WTC11 (cell line): ENCODE measurements around the gene WDR27. TPM values are rescaled to one million over a fixed set of nuclear protein-coding genes. Genes with fewer than 3 reads are reported as not detected.

ENCODE experiments used
- ATAC-seq: fragments of 200-7000 bp; cut with Tn5 transposase; 2 replicates; pipeline ENCODE4 v1.10.0; 2021; ENCODE audit warnings: mild to moderate bottlenecking, moderate library complexity
- CTCF ChIA-PET: fragments of 300-600 bp; sonication (Branson Sonifier 250); formaldehyde crosslinking; loops from one replicate; lab custom pipeline; 2021; ENCODE audit warnings: antibody characterized with exemption; lab: Charles Lee
- POLR2A ChIA-PET: fragments of 350-600 bp; sonication (Branson Sonifier 250); formaldehyde crosslinking; loops from one replicate; lab custom pipeline; 2021; ENCODE audit warnings: antibody characterized with exemption; lab: Charles Lee
- DNase-seq: peaks from one replicate; pipeline ENCODE4 v3.0.0; 2021; ENCODE audit warnings: low spot score
- H3K27ac Mint-ChIP-seq: 2 replicates; pipeline ENCODE4 v1.8.0; 2021; ENCODE audit warnings: mixed read lengths
- H3K27me3 Mint-ChIP-seq: 2 replicates; pipeline ENCODE4 v1.8.0; 2021; ENCODE audit warnings: low read depth, mild to moderate bottlenecking, moderate library complexity, mixed read lengths
- H3K36me3 Mint-ChIP-seq: 2 replicates; pipeline ENCODE4 v1.8.0; 2021; ENCODE audit warnings: mixed read lengths
- H3K4me1 Mint-ChIP-seq: 2 replicates; pipeline ENCODE4 v1.8.0; 2022; ENCODE audit warnings: mixed read lengths
- H3K4me3 Mint-ChIP-seq: 2 replicates; pipeline ENCODE4 v1.8.0; 2021; ENCODE audit warnings: mild to moderate bottlenecking, moderate library complexity, mixed read lengths
- H3K9me3 Mint-ChIP-seq: 2 replicates; pipeline ENCODE4 v1.8.0; 2021; ENCODE audit warnings: mixed read lengths
- ATF1 ChIP-seq: sonication (generic); formaldehyde crosslinking; IDR thresholded peaks from 2 replicates; pipeline ENCODE4 v1.8.1; 2023; ENCODE audit warnings: mild to moderate bottlenecking, moderate library complexity, missing genetic modification reagents
- EMX1 ChIP-seq: fragments of 250-450 bp; sonication (Bioruptor Pico); IDR thresholded peaks from 2 replicates; pipeline ENCODE4 v1.8.0; 2021; ENCODE audit warnings: mild to moderate bottlenecking
- FOXJ3 ChIP-seq: sonication (generic); formaldehyde crosslinking; IDR thresholded peaks from 2 replicates; pipeline ENCODE4 v1.9.0; 2021; ENCODE audit warnings: missing genetic modification reagents, mild to moderate bottlenecking, borderline replicate concordance
- FOXK1 ChIP-seq: sonication (generic); formaldehyde crosslinking; IDR thresholded peaks from 2 replicates; pipeline ENCODE4 v1.8.0; 2022; ENCODE audit warnings: mild to moderate bottlenecking, moderate library complexity, missing genetic modification reagents
- JUN ChIP-seq: sonication (generic); formaldehyde crosslinking; IDR thresholded peaks from 2 replicates; pipeline ENCODE4 v1.8.0; 2023; ENCODE audit warnings: mild to moderate bottlenecking, missing genetic modification reagents
- MXD4 ChIP-seq: fragments of 250-450 bp; sonication (Bioruptor Pico); IDR thresholded peaks from 2 replicates; pipeline ENCODE4 v1.8.0; 2021; ENCODE audit warnings: mild to moderate bottlenecking, moderate library complexity, borderline replicate concordance
- NFE2L1 ChIP-seq: sonication (generic); formaldehyde crosslinking; IDR thresholded peaks from 2 replicates; pipeline ENCODE4 v1.8.1; 2023; ENCODE audit warnings: missing genetic modification reagents
- NFYB ChIP-seq: sonication (generic); formaldehyde crosslinking; conservative IDR thresholded peaks from 2 replicates; pipeline ENCODE4 v1.8.0; 2022; ENCODE audit warnings: low read depth, missing genetic modification reagents
- NR2C2 ChIP-seq: sonication (generic); formaldehyde crosslinking; IDR thresholded peaks from 2 replicates; pipeline ENCODE4 v1.8.0; 2022; ENCODE audit warnings: mild to moderate bottlenecking, missing genetic modification reagents
- NR3C1 ChIP-seq: sonication (generic); formaldehyde crosslinking; conservative IDR thresholded peaks from 2 replicates; pipeline ENCODE4 v1.8.1; 2023; ENCODE audit warnings: low read depth, mild to moderate bottlenecking, missing genetic modification reagents
- RELA ChIP-seq: sonication (generic); formaldehyde crosslinking; IDR thresholded peaks from 2 replicates; pipeline ENCODE4 v1.8.1; 2022; ENCODE audit warnings: missing genetic modification reagents, mild to moderate bottlenecking, borderline replicate concordance
- SP1 ChIP-seq: sonication (generic); formaldehyde crosslinking; conservative IDR thresholded peaks from 2 replicates; pipeline ENCODE4 v1.8.1; 2022; ENCODE audit warnings: missing genetic modification reagents
- TCF7 ChIP-seq: sonication (generic); formaldehyde crosslinking; IDR thresholded peaks from 2 replicates; pipeline ENCODE4 v1.8.0; 2022; ENCODE audit warnings: mild to moderate bottlenecking, low read depth, missing genetic modification reagents, moderate library complexity
- TEAD4 ChIP-seq: sonication (generic); formaldehyde crosslinking; IDR thresholded peaks from 2 replicates; pipeline ENCODE4 v1.8.0; 2022; ENCODE audit warnings: mild to moderate bottlenecking, missing genetic modification reagents
- ZBTB21 ChIP-seq: sonication (generic); formaldehyde crosslinking; IDR thresholded peaks from 2 replicates; pipeline ENCODE4 v1.8.1; 2023; ENCODE audit warnings: mild to moderate bottlenecking, missing genetic modification reagents, borderline replicate concordance
- ZNF121 ChIP-seq: sonication (generic); formaldehyde crosslinking; IDR thresholded peaks from 2 replicates; pipeline ENCODE4 v1.8.0; 2023; ENCODE audit warnings: missing genetic modification reagents
- ZNF138 ChIP-seq: sonication (generic); formaldehyde crosslinking; conservative IDR thresholded peaks from 2 replicates; pipeline ENCODE4 v1.8.1; 2022; ENCODE audit warnings: mild to moderate bottlenecking, moderate library complexity, missing genetic modification reagents
- ZNF219 ChIP-seq: sonication (generic); formaldehyde crosslinking; IDR thresholded peaks from 2 replicates; pipeline ENCODE4 v1.8.0; 2023; ENCODE audit warnings: missing genetic modification reagents, mild to moderate bottlenecking, borderline replicate concordance
- total RNA-seq: library from RNA; stranded (reverse); gene quantifications from 3 replicates; pipeline ENCODE4 v1.2.3, GENCODE V29; 2021
- TF ChIP-seq, protein P1 (sequence below): fragments of 250-450 bp; sonication (Bioruptor Pico); IDR thresholded peaks from 2 replicates; pipeline ENCODE4 v1.9.0; 2021; ENCODE audit warnings: mild to moderate bottlenecking
- TF ChIP-seq, protein P2 (sequence below): fragments of 250-450 bp; sonication (Bioruptor Pico); IDR thresholded peaks from 2 replicates; pipeline ENCODE4 v1.9.0; 2021; ENCODE audit warnings: mild to moderate bottlenecking, borderline replicate concordance
- TF ChIP-seq, protein P3 (sequence below): sonication (generic); formaldehyde crosslinking; IDR thresholded peaks from 2 replicates; pipeline ENCODE4 v1.8.0; 2022; ENCODE audit warnings: mild to moderate bottlenecking, missing genetic modification reagents
- TF ChIP-seq, protein P4 (sequence below): sonication (generic); formaldehyde crosslinking; IDR thresholded peaks from 2 replicates; pipeline ENCODE4 v1.8.1; 2023; ENCODE audit warnings: mild to moderate bottlenecking, missing genetic modification reagents

Gene WDR27
- total RNA-seq, 1 experiment from 2014 or later = 126 TPM

DNA sequence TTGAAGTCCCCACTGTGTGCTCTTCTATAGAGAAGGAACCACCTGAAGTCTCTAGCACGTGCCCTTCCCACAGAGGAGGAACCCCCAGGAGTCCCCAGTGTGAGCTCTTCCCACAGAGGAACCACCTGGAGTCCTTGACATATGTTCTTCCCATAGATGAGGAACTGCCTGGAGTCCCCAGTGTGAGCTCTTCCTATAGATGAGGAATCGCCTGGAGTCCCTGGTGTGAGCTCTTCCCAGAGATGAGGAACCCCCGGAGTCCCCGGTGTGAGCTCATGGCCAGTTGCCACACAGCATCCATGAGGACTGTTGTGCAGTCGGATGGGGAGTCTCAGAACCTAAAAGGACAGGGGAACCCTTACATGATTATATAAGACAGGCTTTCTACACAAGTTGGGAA lies 290.1 kb downstream of the WDR27 start (continued):
- TF ChIP-seq, protein P1, sequence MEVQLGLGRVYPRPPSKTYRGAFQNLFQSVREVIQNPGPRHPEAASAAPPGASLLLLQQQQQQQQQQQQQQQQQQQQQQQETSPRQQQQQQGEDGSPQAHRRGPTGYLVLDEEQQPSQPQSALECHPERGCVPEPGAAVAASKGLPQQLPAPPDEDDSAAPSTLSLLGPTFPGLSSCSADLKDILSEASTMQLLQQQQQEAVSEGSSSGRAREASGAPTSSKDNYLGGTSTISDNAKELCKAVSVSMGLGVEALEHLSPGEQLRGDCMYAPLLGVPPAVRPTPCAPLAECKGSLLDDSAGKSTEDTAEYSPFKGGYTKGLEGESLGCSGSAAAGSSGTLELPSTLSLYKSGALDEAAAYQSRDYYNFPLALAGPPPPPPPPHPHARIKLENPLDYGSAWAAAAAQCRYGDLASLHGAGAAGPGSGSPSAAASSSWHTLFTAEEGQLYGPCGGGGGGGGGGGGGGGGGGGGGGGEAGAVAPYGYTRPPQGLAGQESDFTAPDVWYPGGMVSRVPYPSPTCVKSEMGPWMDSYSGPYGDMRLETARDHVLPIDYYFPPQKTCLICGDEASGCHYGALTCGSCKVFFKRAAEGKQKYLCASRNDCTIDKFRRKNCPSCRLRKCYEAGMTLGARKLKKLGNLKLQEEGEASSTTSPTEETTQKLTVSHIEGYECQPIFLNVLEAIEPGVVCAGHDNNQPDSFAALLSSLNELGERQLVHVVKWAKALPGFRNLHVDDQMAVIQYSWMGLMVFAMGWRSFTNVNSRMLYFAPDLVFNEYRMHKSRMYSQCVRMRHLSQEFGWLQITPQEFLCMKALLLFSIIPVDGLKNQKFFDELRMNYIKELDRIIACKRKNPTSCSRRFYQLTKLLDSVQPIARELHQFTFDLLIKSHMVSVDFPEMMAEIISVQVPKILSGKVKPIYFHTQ = no peak
- TF ChIP-seq, protein P2, sequence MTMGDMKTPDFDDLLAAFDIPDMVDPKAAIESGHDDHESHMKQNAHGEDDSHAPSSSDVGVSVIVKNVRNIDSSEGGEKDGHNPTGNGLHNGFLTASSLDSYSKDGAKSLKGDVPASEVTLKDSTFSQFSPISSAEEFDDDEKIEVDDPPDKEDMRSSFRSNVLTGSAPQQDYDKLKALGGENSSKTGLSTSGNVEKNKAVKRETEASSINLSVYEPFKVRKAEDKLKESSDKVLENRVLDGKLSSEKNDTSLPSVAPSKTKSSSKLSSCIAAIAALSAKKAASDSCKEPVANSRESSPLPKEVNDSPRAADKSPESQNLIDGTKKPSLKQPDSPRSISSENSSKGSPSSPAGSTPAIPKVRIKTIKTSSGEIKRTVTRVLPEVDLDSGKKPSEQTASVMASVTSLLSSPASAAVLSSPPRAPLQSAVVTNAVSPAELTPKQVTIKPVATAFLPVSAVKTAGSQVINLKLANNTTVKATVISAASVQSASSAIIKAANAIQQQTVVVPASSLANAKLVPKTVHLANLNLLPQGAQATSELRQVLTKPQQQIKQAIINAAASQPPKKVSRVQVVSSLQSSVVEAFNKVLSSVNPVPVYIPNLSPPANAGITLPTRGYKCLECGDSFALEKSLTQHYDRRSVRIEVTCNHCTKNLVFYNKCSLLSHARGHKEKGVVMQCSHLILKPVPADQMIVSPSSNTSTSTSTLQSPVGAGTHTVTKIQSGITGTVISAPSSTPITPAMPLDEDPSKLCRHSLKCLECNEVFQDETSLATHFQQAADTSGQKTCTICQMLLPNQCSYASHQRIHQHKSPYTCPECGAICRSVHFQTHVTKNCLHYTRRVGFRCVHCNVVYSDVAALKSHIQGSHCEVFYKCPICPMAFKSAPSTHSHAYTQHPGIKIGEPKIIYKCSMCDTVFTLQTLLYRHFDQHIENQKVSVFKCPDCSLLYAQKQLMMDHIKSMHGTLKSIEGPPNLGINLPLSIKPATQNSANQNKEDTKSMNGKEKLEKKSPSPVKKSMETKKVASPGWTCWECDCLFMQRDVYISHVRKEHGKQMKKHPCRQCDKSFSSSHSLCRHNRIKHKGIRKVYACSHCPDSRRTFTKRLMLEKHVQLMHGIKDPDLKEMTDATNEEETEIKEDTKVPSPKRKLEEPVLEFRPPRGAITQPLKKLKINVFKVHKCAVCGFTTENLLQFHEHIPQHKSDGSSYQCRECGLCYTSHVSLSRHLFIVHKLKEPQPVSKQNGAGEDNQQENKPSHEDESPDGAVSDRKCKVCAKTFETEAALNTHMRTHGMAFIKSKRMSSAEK (CRISPR knock-in tag) = no peak
- no peak for TF ChIP-seq SP1 (CRISPR knock-in tag)
- no peak for TF ChIP-seq NR2C2 (CRISPR knock-in tag)
- TF ChIP-seq FOXK1 (CRISPR knock-in tag) = no peak
- TF ChIP-seq, all 79 proteins: peak for 0

DNA sequence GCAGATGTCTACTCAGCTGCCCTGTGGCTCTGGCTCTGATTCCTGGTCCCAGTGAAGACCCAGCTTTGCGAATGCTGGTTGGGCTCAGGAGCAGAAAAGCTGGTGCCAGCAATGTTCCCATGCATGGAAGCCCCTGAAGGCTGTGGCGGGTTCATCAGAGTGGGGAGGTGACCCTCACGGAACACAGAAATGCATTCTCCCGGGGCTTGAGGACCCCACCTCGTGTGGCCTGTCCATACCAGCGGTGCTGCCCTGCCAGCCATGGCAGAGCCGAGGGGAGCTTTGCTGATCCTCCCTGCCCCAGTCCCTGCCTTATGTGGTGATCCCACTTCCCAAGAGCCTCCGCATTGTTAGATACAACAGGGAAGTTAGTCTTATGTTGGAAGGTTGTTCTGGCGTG lies 290.5 kb downstream of the WDR27 start:
- DNase-seq = no peak
- no peak for ATAC-seq
- Mint-ChIP-seq H3K27ac (no peak overlapping the region), H3K4me1 (no peaks in the 10 kb centered on the region), H3K36me3 (peaks cover 61% of the 10 kb centered on the region), H3K27me3 (no peaks in the 10 kb centered on the region; the same call in 1 of the 2 replicates), H3K9me3 (peaks cover 72% of the 10 kb centered on the region), H3K4me3 (no peak overlapping the region)
- ChIA-PET POLR2A (no interaction called here), CTCF (interaction anchor here (1.6 kb wide), 1 partner anchor 10 kb away, joined by 5 read pairs; no protein-coding TSS in a partner anchor)
- TF ChIP-seq JUN (CRISPR knock-in tag) (no peak), MXD4 (CRISPR knock-in tag) (no peak), TCF7 (CRISPR knock-in tag) (no peak), NR2C2 (CRISPR knock-in tag) (no peak), TEAD4 (CRISPR knock-in tag) (no peak), ATF1 (no peak), ZBTB21 (no peak), NFE2L1 (CRISPR knock-in tag) (no peak), FOXJ3 (CRISPR knock-in tag) (no peak), NR3C1 (CRISPR knock-in tag) (no peak), ZNF138 (no peak), RELA (CRISPR knock-in tag) (no peak), ZNF219 (CRISPR knock-in tag) (no peak), ZNF121 (CRISPR knock-in tag) (no peak), NFYB (CRISPR knock-in tag) (no peak), EMX1 (no peak)
- TF ChIP-seq, protein P3, sequence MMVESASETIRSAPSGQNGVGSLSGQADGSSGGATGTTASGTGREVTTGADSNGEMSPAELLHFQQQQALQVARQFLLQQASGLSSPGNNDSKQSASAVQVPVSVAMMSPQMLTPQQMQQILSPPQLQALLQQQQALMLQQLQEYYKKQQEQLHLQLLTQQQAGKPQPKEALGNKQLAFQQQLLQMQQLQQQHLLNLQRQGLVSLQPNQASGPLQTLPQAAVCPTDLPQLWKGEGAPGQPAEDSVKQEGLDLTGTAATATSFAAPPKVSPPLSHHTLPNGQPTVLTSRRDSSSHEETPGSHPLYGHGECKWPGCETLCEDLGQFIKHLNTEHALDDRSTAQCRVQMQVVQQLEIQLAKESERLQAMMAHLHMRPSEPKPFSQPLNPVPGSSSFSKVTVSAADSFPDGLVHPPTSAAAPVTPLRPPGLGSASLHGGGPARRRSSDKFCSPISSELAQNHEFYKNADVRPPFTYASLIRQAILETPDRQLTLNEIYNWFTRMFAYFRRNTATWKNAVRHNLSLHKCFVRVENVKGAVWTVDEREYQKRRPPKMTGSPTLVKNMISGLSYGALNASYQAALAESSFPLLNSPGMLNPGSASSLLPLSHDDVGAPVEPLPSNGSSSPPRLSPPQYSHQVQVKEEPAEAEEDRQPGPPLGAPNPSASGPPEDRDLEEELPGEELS = no peak
- TF ChIP-seq, protein P4, sequence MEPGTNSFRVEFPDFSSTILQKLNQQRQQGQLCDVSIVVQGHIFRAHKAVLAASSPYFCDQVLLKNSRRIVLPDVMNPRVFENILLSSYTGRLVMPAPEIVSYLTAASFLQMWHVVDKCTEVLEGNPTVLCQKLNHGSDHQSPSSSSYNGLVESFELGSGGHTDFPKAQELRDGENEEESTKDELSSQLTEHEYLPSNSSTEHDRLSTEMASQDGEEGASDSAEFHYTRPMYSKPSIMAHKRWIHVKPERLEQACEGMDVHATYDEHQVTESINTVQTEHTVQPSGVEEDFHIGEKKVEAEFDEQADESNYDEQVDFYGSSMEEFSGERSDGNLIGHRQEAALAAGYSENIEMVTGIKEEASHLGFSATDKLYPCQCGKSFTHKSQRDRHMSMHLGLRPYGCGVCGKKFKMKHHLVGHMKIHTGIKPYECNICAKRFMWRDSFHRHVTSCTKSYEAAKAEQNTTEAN = no peak
- TF ChIP-seq, protein P2 (CRISPR knock-in tag) = no peak
